ENCODE results near the gene CRKL.

DNA sequence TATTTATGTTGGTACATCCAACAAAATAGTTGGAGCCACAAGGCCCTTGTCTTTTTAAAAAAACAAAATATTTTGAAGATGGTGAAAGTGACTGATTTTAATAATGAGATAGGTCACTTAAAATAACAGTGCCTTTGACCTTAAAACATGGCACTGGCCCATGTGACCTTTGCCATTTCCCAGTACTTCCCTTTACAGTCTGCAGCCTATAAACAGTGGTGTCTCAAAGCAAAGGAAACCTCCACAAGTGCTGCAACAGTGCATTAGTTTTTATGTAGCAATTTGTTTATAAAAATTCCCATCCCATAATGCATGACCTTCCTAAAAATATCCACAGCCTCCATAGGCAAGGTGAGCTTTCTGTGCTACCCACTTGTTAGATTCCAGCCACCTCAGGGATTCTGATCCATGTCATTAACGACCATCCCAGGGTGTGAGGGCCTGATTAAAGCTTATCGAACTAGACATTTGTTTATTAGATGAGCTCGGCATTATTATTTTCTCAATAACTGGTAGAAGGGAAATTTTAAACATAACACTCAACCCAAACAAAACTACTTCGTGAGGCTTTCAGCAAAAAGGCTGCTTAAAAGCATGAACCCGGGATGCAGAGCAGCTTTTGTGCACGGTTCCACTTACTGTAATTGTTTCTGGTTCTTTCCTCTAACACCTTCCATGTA, 28.0 kb upstream of the CRKL start:
- TF ChIP-seq, protein P1, sequence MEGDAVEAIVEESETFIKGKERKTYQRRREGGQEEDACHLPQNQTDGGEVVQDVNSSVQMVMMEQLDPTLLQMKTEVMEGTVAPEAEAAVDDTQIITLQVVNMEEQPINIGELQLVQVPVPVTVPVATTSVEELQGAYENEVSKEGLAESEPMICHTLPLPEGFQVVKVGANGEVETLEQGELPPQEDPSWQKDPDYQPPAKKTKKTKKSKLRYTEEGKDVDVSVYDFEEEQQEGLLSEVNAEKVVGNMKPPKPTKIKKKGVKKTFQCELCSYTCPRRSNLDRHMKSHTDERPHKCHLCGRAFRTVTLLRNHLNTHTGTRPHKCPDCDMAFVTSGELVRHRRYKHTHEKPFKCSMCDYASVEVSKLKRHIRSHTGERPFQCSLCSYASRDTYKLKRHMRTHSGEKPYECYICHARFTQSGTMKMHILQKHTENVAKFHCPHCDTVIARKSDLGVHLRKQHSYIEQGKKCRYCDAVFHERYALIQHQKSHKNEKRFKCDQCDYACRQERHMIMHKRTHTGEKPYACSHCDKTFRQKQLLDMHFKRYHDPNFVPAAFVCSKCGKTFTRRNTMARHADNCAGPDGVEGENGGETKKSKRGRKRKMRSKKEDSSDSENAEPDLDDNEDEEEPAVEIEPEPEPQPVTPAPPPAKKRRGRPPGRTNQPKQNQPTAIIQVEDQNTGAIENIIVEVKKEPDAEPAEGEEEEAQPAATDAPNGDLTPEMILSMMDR (conservative IDR thresholded peaks at IDR 0.05), result no peak
- TF ChIP-seq EZH2 (IDR thresholded peaks at IDR 0.05; ENCODE audit: low read depth), result no peak

All from PC-9 (cell line).